ENCODE data around the gene VPS13D.

GRCh38 chr1:12552111-12552888, 322.5 kb downstream of the VPS13D start:
- TF ChIP-seq CTCF (conservative IDR thresholded peaks at IDR 0.05; ENCODE audit: low read depth, low read length) (no peak), EZH2phosphoT487 (IDR thresholded peaks at IDR 0.05; ENCODE audit: borderline replicate concordance, low read length) (no peak)

All from PC-3 (cell line).